ES-I3 (cell line): ENCODE results near the gene ABCB10.
A peak's percentile ranks its signal among the peaks of the same experiment; 100 is the strongest.
"Not testable (repeated sequence)": the region's sequence is repeated elsewhere in the genome, so short reads cannot be mapped to it uniquely, and the experiment has no call there.

Experiments used
- H3K36me3 ChIP-seq: 2 replicates; pipeline ENCODE4 v1.6.1; 2013; ENCODE audit warnings: mild to moderate bottlenecking, low read length, control low read depth, moderate library complexity; ENCODE audit not compliant: insufficient read depth
- H3K4me1 ChIP-seq: 2 replicates; pipeline ENCODE4 v1.6.1; 2013; ENCODE audit warnings: mild to moderate bottlenecking, control low read depth, low read length; ENCODE audit not compliant: insufficient read depth
- H3K9ac ChIP-seq: 2 replicates; pipeline ENCODE4 v1.6.1; 2013; ENCODE audit warnings: low read depth, mild to moderate bottlenecking, low read length, moderate library complexity
- H3K9me3 ChIP-seq: 2 replicates; pipeline ENCODE4 v1.6.1; 2013; ENCODE audit warnings: mild to moderate bottlenecking, low read length, moderate library complexity; ENCODE audit not compliant: control insufficient read depth, insufficient read depth

Gene ABCB10

DNA sequence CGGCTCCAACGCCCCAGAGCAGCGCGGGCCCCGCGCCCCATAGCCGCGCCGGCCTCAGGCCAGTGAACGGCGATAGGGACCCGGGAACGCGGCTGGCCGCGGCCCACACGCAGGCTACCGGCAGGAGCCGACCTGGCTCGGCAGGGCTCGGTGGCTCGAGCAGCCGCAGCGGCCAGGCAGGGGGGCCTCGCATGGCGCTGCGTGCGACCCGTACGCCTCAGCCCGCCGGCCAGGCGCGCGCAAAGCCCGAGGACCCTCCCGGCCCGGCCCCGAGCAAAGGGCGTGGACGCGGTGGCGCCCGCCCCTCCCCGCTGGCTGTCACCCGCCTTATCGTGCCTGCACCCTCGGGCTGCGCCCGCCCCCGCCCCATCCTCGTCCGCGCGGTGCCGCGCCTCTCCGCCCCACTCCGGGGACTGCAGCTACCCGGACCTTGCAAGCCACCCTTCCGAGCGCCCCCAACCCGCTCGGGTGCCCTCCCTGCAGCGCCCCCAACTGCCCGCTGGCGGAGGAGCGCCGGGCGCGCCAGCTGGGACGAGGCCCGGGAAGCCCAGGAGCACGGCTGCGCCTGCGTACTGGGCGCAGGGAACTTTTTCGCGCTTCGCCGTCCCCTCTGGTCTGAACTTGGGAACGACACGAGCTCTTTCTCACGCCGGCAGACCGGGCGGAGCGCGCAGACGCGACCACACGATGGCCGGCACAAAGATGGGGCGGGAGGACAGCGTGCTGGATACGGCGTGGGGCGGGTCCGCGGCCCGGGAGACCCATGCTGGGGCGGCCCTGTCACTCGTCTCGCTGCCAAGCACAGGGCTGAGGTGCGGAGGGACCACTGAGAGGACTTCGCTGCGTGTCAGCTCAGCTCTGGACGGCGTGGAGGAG, at the start of gene ABCB10:
Gene ABCB10, minus strand, starts transcription at position 248 of the 876 bp plus-strand sequence. Its CDS starts 55 bp downstream, at position 193.
- H3K4me1 ChIP-seq = peaks cover 18% of the 10 kb centered on the region
- H3K36me3 ChIP-seq = no peaks in the 10 kb centered on the region
- no peaks in the 10 kb centered on the region for H3K9me3 ChIP-seq
- peak within 1 kb of the TSS; percentile 63 for H3K9ac ChIP-seq

DNA sequence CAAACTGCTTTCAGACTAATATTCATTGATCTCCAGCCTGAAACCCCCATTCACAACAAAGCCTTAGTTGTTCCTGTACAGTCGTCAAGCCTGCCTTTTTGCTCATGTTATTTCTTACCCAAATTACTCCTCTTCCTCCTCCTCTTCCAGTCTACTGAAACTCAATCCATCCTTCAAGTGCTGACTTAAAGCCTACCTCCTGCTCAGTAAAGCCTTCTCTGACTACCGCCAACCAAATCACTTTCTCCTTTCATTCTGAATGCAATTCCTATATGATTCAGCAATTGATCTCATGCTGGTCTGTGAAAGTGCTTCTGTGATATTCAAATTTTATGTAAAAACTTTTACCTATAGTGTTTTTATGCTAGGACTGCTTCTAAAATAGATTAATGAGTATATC, 48.9 kb upstream of the ABCB10 start:
- Histone ChIP-seq H3K36me3 (peaks cover 4% of the 10 kb centered on the region), H3K4me1 (no peaks in the 10 kb centered on the region), H3K9me3 (no peaks in the 10 kb centered on the region), H3K9ac (no peak overlapping the region)

DNA sequence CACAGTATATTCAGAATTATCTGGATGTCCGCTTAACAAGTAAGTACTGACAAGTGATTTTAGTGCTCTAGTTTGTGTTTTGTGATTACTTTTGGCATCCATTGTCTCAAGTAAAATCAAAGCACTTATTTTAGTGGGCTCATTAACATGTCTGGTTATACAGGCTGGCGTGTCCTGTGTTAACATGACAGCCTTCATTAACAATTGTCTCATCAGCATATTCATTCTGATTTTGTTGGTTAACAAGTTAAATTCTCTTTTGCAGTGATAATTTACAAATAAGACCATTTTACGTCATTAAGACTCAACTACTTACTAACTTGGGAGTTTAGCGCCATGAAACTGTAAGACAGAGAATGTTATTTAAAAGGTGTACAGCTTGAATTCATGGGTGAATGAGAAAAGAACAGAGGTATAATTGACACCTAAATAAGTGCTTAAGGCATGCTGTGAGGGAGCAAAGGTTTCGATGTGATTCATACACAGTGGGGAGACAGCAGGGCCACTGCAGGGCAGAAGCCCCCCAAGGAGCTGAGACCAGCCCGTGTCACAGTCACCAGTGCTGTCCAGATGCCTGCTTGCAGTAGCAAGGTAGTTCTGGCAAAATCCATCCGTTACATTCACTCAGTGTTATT, 45.0 kb upstream of the ABCB10 start:
- H3K9me3 ChIP-seq = no peaks in the 10 kb centered on the region
- no peak overlapping the region for H3K9ac ChIP-seq
- peaks cover 7% of the 10 kb centered on the region; the same call in 1 of the 2 replicates for H3K4me1 ChIP-seq
- peaks cover 3% of the 10 kb centered on the region for H3K36me3 ChIP-seq

GRCh38 chr1:229600229-229600628, 41.7 kb upstream of the ABCB10 start:
- H3K9ac ChIP-seq = no peak overlapping the region
- peaks cover 3% of the 10 kb centered on the region for H3K36me3 ChIP-seq
- H3K9me3 ChIP-seq = no peaks in the 10 kb centered on the region
- peaks cover 7% of the 10 kb centered on the region; the same call in 1 of the 2 replicates for H3K4me1 ChIP-seq

DNA sequence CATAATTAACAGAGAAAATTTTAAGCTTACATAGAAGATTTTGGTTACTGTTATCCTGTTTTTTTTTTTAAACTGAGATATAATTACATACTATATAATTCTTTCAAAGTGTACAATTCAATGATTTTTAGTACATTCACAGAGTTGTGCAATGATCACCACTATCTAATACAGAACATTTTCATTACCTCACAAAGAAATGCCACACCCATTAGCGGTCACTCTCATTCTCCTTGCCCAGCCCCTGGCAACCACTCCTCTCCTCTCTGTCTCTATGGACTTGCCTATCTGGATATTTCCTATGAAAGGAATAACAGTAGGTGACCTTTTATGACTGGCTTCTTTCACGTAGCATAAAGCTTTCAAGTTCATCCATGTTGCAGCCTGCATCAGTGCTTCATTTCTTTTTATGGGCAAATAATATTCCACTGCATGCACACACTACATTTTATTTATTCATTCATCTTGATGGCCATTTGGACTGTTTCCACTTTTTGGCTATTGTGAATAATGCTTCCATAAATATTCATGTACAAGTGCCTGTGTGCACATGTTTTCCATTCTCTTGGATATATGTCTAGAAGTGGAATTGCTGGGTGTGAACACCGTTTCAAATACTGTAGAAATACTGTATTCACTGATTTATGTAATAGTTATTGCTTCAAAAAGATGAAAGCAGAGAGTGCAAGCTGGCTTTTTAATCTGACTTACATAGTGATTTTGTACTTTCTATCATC, 40.9 kb upstream of the ABCB10 start:
- Histone ChIP-seq H3K36me3 (peaks cover 6% of the 10 kb centered on the region; the same call in 1 of the 2 replicates), H3K4me1 (peaks cover 7% of the 10 kb centered on the region; the same call in 1 of the 2 replicates), H3K9ac (no peak overlapping the region), H3K9me3 (no peaks in the 10 kb centered on the region)

GRCh38 chr1:229597877-229598276, 39.4 kb upstream of the ABCB10 start:
- no peak overlapping the region for H3K9ac ChIP-seq
- H3K4me1 ChIP-seq = peaks cover 7% of the 10 kb centered on the region; the same call in 1 of the 2 replicates
- no peaks in the 10 kb centered on the region for H3K9me3 ChIP-seq
- H3K36me3 ChIP-seq = peaks cover 8% of the 10 kb centered on the region; the same call in 1 of the 2 replicates

DNA sequence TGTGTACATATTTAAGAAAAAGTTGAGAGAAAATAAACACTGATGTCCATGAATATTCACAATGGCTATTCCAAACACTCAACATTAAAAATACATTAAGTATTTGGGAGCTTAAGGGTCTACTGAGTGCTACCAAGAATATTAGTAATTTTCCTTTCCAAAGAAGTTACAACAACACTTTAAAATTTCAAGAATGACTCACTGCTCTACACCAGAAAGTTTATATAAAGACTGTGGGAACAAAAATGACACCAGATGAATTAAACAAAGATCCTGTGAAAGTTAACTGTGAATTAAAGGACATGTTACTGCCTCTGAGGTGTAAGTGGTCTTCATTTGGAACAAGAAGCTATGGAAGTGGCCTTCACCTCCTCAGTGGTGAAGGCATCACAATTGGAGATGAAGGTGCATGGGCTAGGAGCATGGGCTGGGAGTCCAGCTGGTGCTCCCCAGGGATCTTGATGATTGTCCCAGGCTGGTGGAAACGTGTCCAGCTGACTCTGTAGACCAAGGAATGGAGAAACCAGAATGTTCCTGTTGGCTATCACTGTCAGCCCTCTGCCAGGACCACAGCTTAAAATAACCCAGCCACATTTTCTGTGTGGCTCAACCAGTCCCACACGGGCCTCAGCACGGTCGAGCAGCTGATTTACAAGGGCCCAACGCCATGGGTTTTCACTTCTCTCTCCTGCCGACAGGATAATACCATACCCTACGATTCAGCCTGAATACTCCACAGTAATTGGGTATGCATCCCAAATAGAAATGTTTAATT, 38.6 kb upstream of the ABCB10 start:
- Histone ChIP-seq H3K9me3 (no peaks in the 10 kb centered on the region), H3K36me3 (peaks cover 8% of the 10 kb centered on the region; the same call in 1 of the 2 replicates), H3K4me1 (peaks cover 7% of the 10 kb centered on the region; the same call in 1 of the 2 replicates), H3K9ac (no peak overlapping the region)

- not testable (repeated sequence) for H3K4me1 ChIP-seq, H3K9me3 ChIP-seq, H3K36me3 ChIP-seq, H3K9ac ChIP-seq
Measured at GRCh38 chr1:229595876-229596275, 37.4 kb upstream of the ABCB10 start.

DNA sequence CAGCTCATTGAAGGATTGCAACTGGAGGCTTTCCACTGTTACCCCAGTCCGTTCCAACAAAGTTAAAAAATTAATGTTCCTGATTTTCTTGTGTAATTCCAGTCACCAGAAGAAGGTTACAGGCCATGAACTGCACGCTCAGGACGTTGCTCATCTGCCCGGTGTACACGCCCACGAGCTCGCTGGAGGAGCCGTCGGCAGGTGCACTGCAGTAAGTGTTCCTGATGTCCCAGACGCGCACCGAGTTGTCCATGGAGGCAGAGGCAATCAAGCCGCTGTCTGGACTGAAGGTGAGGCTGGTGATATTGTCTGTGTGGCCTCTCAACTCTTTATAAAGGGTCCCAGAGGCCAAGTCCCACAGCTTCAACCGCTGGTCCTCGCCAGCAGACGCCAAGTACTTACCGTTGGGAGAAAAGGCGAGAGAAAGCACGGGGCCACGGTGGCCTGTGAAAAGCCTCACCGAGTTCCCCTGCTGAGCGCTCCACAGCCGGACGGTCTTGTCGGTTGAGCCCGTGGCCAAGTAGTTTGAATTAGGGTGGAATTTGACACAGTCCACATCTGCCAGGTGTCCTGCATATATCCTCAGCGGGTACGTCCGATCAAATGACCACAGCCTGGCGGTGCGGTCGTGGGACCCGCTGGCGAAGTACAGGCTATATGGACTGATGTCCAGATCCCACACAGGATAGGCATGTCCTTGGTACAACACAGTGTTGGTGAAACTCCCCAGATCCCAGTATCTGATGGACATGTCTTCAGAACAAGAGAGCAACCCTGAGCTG, 35.9 kb upstream of the ABCB10 start:
- H3K9ac ChIP-seq = no peak overlapping the region
- no peaks in the 10 kb centered on the region for H3K9me3 ChIP-seq
- H3K36me3 ChIP-seq = peaks cover 5% of the 10 kb centered on the region; the same call in 1 of the 2 replicates
- no peaks in the 10 kb centered on the region for H3K4me1 ChIP-seq

DNA sequence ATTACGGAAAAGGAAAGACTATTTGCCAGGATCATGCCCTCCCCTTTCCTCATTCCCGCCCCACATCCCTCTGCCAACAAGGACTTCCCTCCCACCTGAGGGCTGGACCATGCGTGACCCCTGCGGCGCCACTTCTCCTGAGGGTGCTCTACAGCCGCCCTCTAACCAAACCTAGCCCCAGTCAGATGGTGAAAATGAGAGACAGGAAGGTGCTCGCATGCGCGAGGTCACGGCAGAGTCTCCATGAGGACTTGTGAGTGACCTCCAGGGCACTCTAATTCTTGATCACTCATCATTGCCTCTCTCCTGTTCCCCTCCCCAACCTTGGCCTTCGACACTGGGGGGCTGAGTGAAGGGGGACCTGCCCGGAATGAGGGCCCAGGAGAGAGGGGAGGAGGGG, 35.3 kb upstream of the ABCB10 start:
- no peaks in the 10 kb centered on the region for H3K4me1 ChIP-seq
- no peak overlapping the region for H3K9ac ChIP-seq
- H3K9me3 ChIP-seq = no peaks in the 10 kb centered on the region
- H3K36me3 ChIP-seq = peaks cover 5% of the 10 kb centered on the region; the same call in 1 of the 2 replicates

- peaks cover 5% of the 10 kb centered on the region; the same call in 1 of the 2 replicates for H3K36me3 ChIP-seq
- no peaks in the 10 kb centered on the region for H3K4me1 ChIP-seq
- no peak overlapping the region for H3K9ac ChIP-seq
- no peaks in the 10 kb centered on the region for H3K9me3 ChIP-seq
Measured at GRCh38 chr1:229590119-229590518, 31.6 kb upstream of the ABCB10 start.

DNA sequence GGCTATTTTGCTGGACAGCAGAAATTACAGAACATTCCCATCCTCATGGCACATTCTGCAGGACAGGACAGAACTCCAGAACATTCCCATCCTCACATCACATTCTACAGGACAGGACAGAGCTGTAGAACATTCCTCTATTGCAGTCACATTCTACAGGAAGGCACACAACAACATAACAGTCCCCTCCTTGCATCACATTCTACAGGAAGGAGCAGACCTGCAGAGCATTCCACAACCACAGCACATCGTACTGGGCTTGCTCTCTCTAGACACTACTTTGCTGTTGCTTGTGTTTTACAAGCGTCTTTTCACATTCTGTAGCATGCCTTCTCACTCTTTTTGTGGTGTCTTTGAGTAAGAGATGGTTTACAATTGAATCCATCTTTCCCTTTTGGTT, 26.8 kb upstream of the ABCB10 start:
- H3K4me1 ChIP-seq = no peaks in the 10 kb centered on the region
- no peak overlapping the region for H3K9ac ChIP-seq
- H3K36me3 ChIP-seq = no peaks in the 10 kb centered on the region

GRCh38 chr1:229582715-229583114, 24.2 kb upstream of the ABCB10 start:
- Histone ChIP-seq H3K4me1 (peaks cover 12% of the 10 kb centered on the region), H3K36me3 (no peaks in the 10 kb centered on the region), H3K9ac (no peak overlapping the region)

More for the DNA sequence above, 26.8 kb upstream of the ABCB10 start:
- H3K9me3 ChIP-seq = no peaks in the 10 kb centered on the region

More at GRCh38 chr1:229582715-229583114, 24.2 kb upstream of the ABCB10 start:
- H3K9me3 ChIP-seq = no peaks in the 10 kb centered on the region
